GM10248 (cell line): ENCODE results near the gene HMG20A.

ENCODE experiments used
- CTCF ChIA-PET: fragments of 300-600 bp; sonication (Branson Sonifier 250); formaldehyde crosslinking; extraction: SDS; loops from one replicate; lab custom pipeline; 2021; ENCODE audit warnings: antibody characterized with exemption; lab: Yijun Ruan, JAX
- POLR2A ChIA-PET: fragments of 350-650 bp; sonication (Branson Sonifier 250); formaldehyde crosslinking; extraction: SDS; loops from one replicate; lab custom pipeline; 2020; ENCODE audit warnings: antibody characterized with exemption; lab: Yijun Ruan, JAX
- DNase-seq: peaks from one replicate; pipeline ENCODE4 v3.0.0; 2012; ENCODE audit errors: extremely low spot score
- CTCF ChIP-seq: IDR thresholded peaks from 2 replicates; pipeline ENCODE4 v1.5.1; 2012; ENCODE audit warnings: mild to moderate bottlenecking, low read depth; ENCODE audit errors: extremely low read depth, missing control alignments, control extremely low read depth

The HMG20A gene

GRCh38 chr15:77525907-77526594 is 105.4 kb downstream of the HMG20A start:
- ChIA-PET CTCF (interaction anchor here (1.2 to 1.9 kb wide), 3 partner anchors 12 to 17 kb away, joined by 3 to 11 read pairs (median 3); no protein-coding TSS in a partner anchor), POLR2A (no interaction called here)
- no peak for DNase-seq
- no peak for TF ChIP-seq CTCF

- no peak for TF ChIP-seq CTCF
- DNase-seq = no peak
- CTCF ChIA-PET = interaction anchor here (1.1 to 1.9 kb wide), 4 partner anchors 10 to 18 kb away, joined by 3 to 11 read pairs (median 3); no protein-coding TSS in a partner anchor
- POLR2A ChIA-PET = no interaction called here
Measured at GRCh38 chr15:77526595-77527163, 106.0 kb downstream of the HMG20A start.

- no peak for DNase-seq
- POLR2A ChIA-PET = no interaction called here
- no peak for TF ChIP-seq CTCF
- CTCF ChIA-PET = interaction anchor here (1.1 to 2.2 kb wide), 5 partner anchors 10 to 30 kb away, joined by 3 to 11 read pairs (median 3); no protein-coding TSS in a partner anchor
Measured at GRCh38 chr15:77527164-77527778, 106.6 kb downstream of the HMG20A start.

- no peak for TF ChIP-seq CTCF
- CTCF ChIA-PET = interaction anchor here (1.1 to 3.1 kb wide), 4 partner anchors 9 to 341 kb away, joined by 3 to 25 read pairs (median 4); no protein-coding TSS in a partner anchor
- no peak for DNase-seq
- POLR2A ChIA-PET = no interaction called here
Measured at GRCh38 chr15:77527831-77528231, 107.1 kb downstream of the HMG20A start.

GRCh38 chr15:77528290-77528967 is 107.7 kb downstream of the HMG20A start:
- ChIA-PET CTCF (interaction anchor here (0.8 to 3.1 kb wide), 4 partner anchors 14 to 342 kb away, joined by 3 to 25 read pairs (median 4); no protein-coding TSS in a partner anchor), POLR2A (no interaction called here)
- DNase-seq = no peak
- TF ChIP-seq CTCF = no peak

- ChIA-PET CTCF (interaction anchor here (0.8 to 3.1 kb wide), 4 partner anchors 14 to 342 kb away, joined by 3 to 25 read pairs (median 4); no protein-coding TSS in a partner anchor), POLR2A (no interaction called here)
- DNase-seq = no peak
- no peak for TF ChIP-seq CTCF
Measured at GRCh38 chr15:77528968-77529319, 108.3 kb downstream of the HMG20A start.
